KOPT-K1 (cell line): ENCODE data around the gene HIF3A.

Experiments used
- H3K27ac ChIP-seq: fragments of 200-600 bp; sonication (generic); 2 replicates; pipeline ENCODE4 v1.5.1; 2016; ENCODE audit warnings: antibody characterized with exemption, mild to moderate bottlenecking, low read depth, low read length; ENCODE audit not compliant: poor library complexity, severe bottlenecking
- H3K36me3 ChIP-seq: fragments of 200-600 bp; sonication (generic); 2 replicates; pipeline ENCODE4 v1.5.1; 2017; ENCODE audit warnings: antibody characterized with exemption, mild to moderate bottlenecking, low read length, moderate library complexity; ENCODE audit not compliant: insufficient read depth
- H3K9me3 ChIP-seq: fragments of 200-600 bp; sonication (generic); 2 replicates; pipeline ENCODE4 v1.5.1; 2017; ENCODE audit warnings: antibody characterized with exemption, low read length, mild to moderate bottlenecking; ENCODE audit not compliant: insufficient read depth, poor library complexity, severe bottlenecking

HIF3A gene

GRCh38 chr19:46283771-46284170, 13.1 kb upstream of the HIF3A start:
- Histone ChIP-seq H3K9me3 (no peaks in the 10 kb centered on the region), H3K36me3 (no peaks in the 10 kb centered on the region), H3K27ac (no peak overlapping the region)

GRCh38 chr19:46284635-46285034, 12.2 kb upstream of the HIF3A start:
- H3K9me3 ChIP-seq: peaks cover 5% of the 10 kb centered on the region
- no peaks in the 10 kb centered on the region for H3K36me3 ChIP-seq
- H3K27ac ChIP-seq: no peak overlapping the region

GRCh38 chr19:46287585-46287984, 9.3 kb upstream of the HIF3A start:
- no peaks in the 10 kb centered on the region for H3K36me3 ChIP-seq
- H3K27ac ChIP-seq: no peak overlapping the region

GRCh38 chr19:46288896-46289588, 7.8 kb upstream of the HIF3A start:
- Histone ChIP-seq H3K9me3 (peaks cover 14% of the 10 kb centered on the region), H3K36me3 (no peaks in the 10 kb centered on the region), H3K27ac (no peak overlapping the region)

More at GRCh38 chr19:46287585-46287984, 9.3 kb upstream of the HIF3A start:
- peaks cover 14% of the 10 kb centered on the region for H3K9me3 ChIP-seq

- H3K27ac ChIP-seq: no peak overlapping the region
- peaks cover 14% of the 10 kb centered on the region for H3K9me3 ChIP-seq
- no peaks in the 10 kb centered on the region for H3K36me3 ChIP-seq
Measured at GRCh38 chr19:46289724-46290619, 6.9 kb upstream of the HIF3A start.

- H3K36me3 ChIP-seq: no peaks in the 10 kb centered on the region
- H3K27ac ChIP-seq: no peak overlapping the region
- H3K9me3 ChIP-seq: peaks cover 14% of the 10 kb centered on the region
Measured at GRCh38 chr19:46291829-46292228, 5.0 kb upstream of the HIF3A start.

- Histone ChIP-seq H3K9me3 (peaks cover 10% of the 10 kb centered on the region), H3K36me3 (no peaks in the 10 kb centered on the region), H3K27ac (no peak overlapping the region)
Measured at GRCh38 chr19:46294494-46294893, 2.3 kb upstream of the HIF3A start.

- H3K9me3 ChIP-seq: no peaks in the 10 kb centered on the region
- H3K36me3 ChIP-seq: no peaks in the 10 kb centered on the region
- no peak overlapping the region for H3K27ac ChIP-seq
Measured at GRCh38 chr19:46295401-46296201, 1.2 kb upstream of the HIF3A start.

GRCh38 chr19:46296202-46296480, 701 bp upstream of the HIF3A start:
- no peak overlapping the region for H3K27ac ChIP-seq
- no peaks in the 10 kb centered on the region for H3K9me3 ChIP-seq
- H3K36me3 ChIP-seq: no peaks in the 10 kb centered on the region

- no peaks in the 10 kb centered on the region for H3K36me3 ChIP-seq
- no peak overlapping the region for H3K27ac ChIP-seq
- no peaks in the 10 kb centered on the region for H3K9me3 ChIP-seq
Measured at GRCh38 chr19:46297700-46298478, 1.0 kb downstream of the HIF3A start.

- H3K36me3 ChIP-seq: no peaks in the 10 kb centered on the region
- no peaks in the 10 kb centered on the region for H3K9me3 ChIP-seq
- no peak overlapping the region for H3K27ac ChIP-seq
Measured at GRCh38 chr19:46298479-46299003, 1.7 kb downstream of the HIF3A start.

GRCh38 chr19:46299004-46299509, 2.2 kb downstream of the HIF3A start:
- no peaks in the 10 kb centered on the region for H3K9me3 ChIP-seq
- no peaks in the 10 kb centered on the region for H3K36me3 ChIP-seq
- H3K27ac ChIP-seq: no peak overlapping the region

GRCh38 chr19:46299695-46300094, 2.9 kb downstream of the HIF3A start:
- no peaks in the 10 kb centered on the region for H3K36me3 ChIP-seq
- H3K27ac ChIP-seq: no peak overlapping the region
- H3K9me3 ChIP-seq: no peaks in the 10 kb centered on the region

GRCh38 chr19:46303322-46303690, 6.5 kb downstream of the HIF3A start:
- H3K27ac ChIP-seq: no peak overlapping the region

More at GRCh38 chr19:46303322-46303690, 6.5 kb downstream of the HIF3A start:
- Histone ChIP-seq H3K36me3 (no peaks in the 10 kb centered on the region), H3K9me3 (peaks cover 6% of the 10 kb centered on the region)
